IMR-90 (cell line): ENCODE results near the gene MATK.

Experiments used
- CEBPB ChIP-seq: IDR thresholded peaks from 2 replicates; pipeline ENCODE4 v1.6.1; 2012; ENCODE audit warnings: low read depth, low read length, improper control_type of control experiment
- CTCF ChIP-seq: conservative IDR thresholded peaks from 2 replicates; pipeline ENCODE4 v1.5.1; 2012; ENCODE audit warnings: mild to moderate bottlenecking, low read depth, low read length, improper control_type of control experiment
- MAZ ChIP-seq: IDR thresholded peaks from 2 replicates; pipeline ENCODE4 v1.6.1; 2012; ENCODE audit warnings: low read depth, mild to moderate bottlenecking, low read length, improper control_type of control experiment, moderate library complexity, borderline replicate concordance
- POLR2A ChIP-seq: IDR thresholded peaks from 2 replicates; pipeline ENCODE4 v1.6.1; 2012; ENCODE audit warnings: mild to moderate bottlenecking, low read depth, low read length

DNA sequence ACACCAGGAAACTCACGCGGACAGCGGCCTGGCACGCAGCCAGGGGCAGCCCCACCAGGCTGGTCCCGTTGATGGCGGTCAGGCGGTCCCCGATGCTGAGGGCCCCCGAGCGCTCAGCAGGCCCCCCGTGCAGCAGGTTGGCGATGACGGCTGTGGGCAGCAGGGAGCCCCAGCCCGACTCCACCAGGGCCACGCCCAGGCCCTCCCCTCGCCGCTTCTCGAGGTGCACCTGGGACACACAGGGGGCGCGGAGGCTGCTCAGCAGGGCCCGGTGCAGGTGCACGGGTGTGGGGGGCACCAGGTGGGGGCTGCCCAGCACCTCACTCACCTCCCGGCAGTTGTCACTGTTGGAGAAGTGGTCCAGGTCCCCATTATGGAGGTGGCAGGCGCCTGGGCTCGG is 33.7 kb downstream of the MATK start:
- TF ChIP-seq CTCF (no peak), POLR2A (no peak), CEBPB (no peak), MAZ (no peak)
